ENCODE measurements around the gene ZNF709. TPM values are rescaled to one million over a fixed set of nuclear protein-coding genes. Genes with fewer than 3 reads are reported as not detected.
"Not testable (repeated sequence)": the region's sequence is repeated elsewhere in the genome, so short reads cannot be mapped to it uniquely, and the experiment has no call there.

ZNF709 gene
- total RNA-seq, 1 donor from 2014 or later, result 1.9 TPM

DNA sequence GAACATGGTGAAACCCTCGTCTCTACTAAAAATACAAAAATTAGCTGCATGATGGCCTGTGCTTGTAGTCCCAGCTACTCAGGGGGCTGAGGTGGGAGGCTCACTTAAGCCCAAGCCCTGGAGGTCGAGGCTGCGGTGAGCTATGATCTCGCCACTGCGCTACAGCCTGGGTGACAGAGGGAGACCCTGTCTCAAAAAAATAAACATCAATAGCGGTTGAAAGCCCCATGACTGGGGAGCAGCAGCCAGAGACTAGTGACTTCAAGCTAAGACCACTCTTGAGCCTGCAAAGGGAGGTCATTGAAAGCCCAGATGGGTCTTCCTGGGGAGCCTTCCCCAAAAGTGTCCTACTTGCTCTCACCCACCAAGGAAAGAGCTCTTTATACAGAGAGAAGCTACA is 11.9 kb upstream of the ZNF709 start:
- no peak overlapping the region for H3K4me3 ChIP-seq (ENCODE audit: low read depth, low read length)
- TF ChIP-seq, protein P1, sequence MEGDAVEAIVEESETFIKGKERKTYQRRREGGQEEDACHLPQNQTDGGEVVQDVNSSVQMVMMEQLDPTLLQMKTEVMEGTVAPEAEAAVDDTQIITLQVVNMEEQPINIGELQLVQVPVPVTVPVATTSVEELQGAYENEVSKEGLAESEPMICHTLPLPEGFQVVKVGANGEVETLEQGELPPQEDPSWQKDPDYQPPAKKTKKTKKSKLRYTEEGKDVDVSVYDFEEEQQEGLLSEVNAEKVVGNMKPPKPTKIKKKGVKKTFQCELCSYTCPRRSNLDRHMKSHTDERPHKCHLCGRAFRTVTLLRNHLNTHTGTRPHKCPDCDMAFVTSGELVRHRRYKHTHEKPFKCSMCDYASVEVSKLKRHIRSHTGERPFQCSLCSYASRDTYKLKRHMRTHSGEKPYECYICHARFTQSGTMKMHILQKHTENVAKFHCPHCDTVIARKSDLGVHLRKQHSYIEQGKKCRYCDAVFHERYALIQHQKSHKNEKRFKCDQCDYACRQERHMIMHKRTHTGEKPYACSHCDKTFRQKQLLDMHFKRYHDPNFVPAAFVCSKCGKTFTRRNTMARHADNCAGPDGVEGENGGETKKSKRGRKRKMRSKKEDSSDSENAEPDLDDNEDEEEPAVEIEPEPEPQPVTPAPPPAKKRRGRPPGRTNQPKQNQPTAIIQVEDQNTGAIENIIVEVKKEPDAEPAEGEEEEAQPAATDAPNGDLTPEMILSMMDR (conservative IDR thresholded peaks at IDR 0.05; ENCODE audit: low read depth, low read length), result no peak
- DNase-seq (ENCODE audit: low read depth), result no peak

DNA sequence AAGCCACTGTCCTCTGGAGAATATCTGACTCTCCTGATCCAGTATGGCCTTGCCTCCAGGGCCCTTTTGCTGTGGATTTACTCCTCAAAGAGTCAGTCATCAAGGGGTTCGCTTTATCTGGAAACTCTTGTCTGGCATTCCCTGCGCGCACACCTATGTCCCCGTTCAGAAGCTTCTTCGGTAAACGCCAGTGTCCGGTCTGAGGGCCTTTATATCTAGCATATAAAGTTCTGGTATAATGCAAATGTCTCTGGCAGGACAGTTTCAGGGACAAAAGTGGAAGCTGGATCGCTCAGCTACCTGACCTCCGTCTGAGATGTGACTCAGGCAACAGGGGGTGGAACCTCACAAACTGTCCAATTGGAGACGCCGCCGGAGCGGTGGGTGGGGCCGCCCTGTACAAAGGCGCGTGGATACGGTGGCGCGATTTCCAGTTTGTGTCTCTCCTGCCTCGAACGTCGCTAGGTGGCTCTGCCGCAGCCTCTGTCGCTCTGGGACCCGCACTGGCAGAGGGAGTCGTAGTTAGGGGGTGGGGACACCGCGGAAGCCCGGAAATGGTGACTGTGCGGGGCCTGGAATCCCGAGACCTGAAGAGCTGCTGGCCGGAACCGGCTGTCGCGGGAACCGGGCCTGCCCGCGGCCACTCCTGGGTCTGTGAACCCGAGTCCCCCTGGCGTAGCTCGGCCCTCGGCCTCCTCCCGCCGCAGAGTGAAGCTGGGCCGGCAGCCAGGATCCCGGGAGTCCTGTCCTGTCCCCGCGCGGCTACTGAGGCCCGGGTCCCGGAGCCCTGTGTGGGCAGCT is 10.6 kb upstream of the ZNF709 start:
- peak overlapping the region; percentile 60 for H3K4me3 ChIP-seq (ENCODE audit: low read depth, low read length)
- TF ChIP-seq, protein P1 (conservative IDR thresholded peaks at IDR 0.05; ENCODE audit: low read depth, low read length), result peak; percentile 30
- peak; percentile 35 for DNase-seq (ENCODE audit: low read depth)

DNA sequence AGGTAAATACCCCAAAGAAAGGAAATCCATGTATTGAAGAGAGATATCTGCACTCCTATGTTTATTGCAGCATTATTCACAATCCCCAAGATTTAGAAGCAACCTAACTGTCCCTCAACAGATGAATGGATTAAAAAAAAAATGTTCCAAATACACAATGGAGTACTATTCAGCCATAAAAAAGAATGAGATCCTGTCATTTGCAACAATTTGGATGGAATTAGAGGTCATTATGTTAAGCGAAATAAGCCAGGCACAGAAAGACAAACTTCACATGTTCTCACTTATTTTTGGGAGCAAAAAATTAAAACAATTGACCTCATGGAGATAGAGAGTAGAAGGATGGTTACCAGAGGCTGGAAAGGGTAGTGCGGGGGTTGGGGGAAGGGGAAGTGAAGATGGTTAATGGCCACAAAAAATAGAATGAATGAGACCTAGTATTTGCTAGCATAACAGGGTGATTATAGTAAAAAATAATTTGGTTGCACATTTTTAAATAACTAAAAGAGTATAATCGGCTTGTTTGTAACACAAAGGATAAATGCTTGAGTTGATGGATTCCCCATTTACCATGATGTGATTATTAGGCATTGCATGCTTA is 9.7 kb upstream of the ZNF709 start:
- no peak for DNase-seq (ENCODE audit: low read depth)
- TF ChIP-seq, protein P1 (conservative IDR thresholded peaks at IDR 0.05; ENCODE audit: low read depth, low read length), result no peak

DNA sequence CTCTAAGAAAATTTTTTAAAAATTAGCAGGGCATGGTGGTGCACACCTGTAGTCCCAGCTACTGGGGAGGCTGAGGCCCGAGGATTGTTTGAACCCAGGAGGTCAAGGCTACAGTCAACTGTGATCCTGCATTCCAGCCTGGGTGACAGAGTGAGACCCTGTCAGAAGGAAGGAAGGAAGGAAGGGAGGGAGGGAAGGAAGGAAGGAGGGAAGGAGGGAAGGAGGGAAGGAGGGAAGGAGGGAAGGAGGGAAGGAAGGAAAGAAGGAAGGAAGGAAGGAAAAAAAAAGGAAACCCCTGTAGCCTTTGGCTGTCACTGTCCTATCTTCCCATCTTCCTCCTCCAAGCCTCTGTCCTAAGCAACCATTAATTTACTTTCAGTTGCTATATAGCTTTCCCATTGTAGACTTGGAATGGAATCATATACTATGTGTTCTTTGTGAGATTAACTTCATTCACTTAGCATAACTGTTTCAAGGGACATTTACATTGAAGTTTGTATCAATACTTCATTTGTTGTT is 1.7 kb upstream of the ZNF709 start:
- not testable (repeated sequence) for H3K4me3 ChIP-seq (ENCODE audit: low read depth, low read length); DNase-seq (ENCODE audit: low read depth)

More for the DNA sequence above, 9.7 kb upstream of the ZNF709 start:
- no peak overlapping the region for H3K4me3 ChIP-seq (ENCODE audit: low read depth, low read length)

DNA sequence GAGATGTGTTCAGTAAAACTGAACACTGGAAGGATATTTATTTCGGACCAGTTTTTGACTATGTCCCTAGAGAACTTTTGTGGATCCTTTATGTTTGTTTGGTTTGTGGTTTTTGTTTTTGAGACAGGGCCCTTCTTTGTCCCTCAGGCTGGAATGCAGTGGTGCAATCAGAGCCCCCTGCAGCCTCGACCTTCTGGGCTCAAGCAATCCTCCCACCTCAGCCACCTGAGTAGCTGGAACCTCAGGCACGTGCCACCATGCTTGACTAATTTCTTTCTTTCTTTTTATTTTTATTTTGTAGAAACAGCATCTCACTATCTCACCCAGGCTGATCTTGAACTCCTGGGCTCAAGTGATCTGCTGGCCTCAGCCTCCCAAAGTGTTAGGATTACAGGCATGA is 955 bp upstream of the ZNF709 start:
- TF ChIP-seq, protein P1 (conservative IDR thresholded peaks at IDR 0.05; ENCODE audit: low read depth, low read length), result no peak
- H3K4me3 ChIP-seq (ENCODE audit: low read depth, low read length), result no peak overlapping the region
- no peak for DNase-seq (ENCODE audit: low read depth)

DNA sequence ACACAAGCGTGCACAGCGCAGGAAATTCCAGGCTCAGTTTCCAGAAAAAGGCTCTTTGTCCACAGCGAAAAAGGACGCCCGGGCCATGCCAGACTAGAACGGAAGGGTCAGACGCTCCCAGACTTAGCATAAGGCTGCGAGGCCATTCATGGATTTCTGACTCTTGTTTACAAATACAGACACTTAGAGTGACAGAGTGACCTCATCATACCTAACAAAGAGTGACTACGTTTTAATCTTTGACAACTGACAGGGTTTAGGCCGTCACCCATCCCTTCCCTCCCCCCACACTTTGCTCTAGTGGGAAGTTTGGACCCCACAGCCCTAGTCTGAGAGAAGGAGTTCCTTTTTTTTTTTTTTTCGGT is 418 bp upstream of the ZNF709 start:
- no peak for DNase-seq (ENCODE audit: low read depth)
- H3K4me3 ChIP-seq (ENCODE audit: low read depth, low read length), result peak overlapping the region; percentile 92
- TF ChIP-seq, protein P1 (conservative IDR thresholded peaks at IDR 0.05; ENCODE audit: low read depth, low read length), result no peak

DNA sequence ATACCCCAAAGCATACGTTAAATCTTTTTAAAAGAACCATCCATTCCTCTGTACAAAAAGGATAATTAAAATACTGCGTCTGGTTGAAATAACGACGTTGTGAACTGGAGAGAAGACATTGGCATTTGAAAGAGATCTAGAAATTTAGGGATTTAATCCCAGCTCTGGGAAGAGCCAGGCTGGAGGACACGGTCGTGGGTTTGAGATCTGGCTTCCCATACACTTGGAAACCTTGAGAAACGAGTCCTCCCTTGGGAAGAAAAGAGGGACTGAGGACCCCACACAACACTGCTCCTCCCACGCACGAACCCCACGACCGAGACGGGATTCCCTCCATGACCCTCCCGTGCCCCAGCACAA is 625 bp downstream of the ZNF709 start:
- peak overlapping the region; percentile 92 for H3K4me3 ChIP-seq (ENCODE audit: low read depth, low read length)
- no peak for DNase-seq (ENCODE audit: low read depth)
- TF ChIP-seq, protein P1 (conservative IDR thresholded peaks at IDR 0.05; ENCODE audit: low read depth, low read length), result no peak
